PC-3 (cell line): ENCODE measurements around the gene PTPN1. TPM values are rescaled to one million over a fixed set of nuclear protein-coding genes. Genes with fewer than 3 reads are reported as not detected.

ENCODE experiments used
- ATAC-seq: fragments of 200-7000 bp; cut with Tn5 transposase; 2 replicates; pipeline ENCODE4 v1.9.1; 2020; ENCODE audit warnings: mild to moderate bottlenecking, moderate library complexity
- BruUV-seq: library from RNA; stranded (reverse); fragments of 400-500 nt; replicated peaks from 2 replicates; lab custom pipeline; 2021; lab: Mats Ljungman, UMichigan
- CTCF ChIA-PET: fragments of 300-600 bp; sonication (Branson Sonifier 250); formaldehyde crosslinking; loops from one replicate; lab custom pipeline; 2022; ENCODE audit warnings: antibody characterized with exemption; lab: Charles Lee
- POLR2A ChIA-PET: fragments of 300-600 bp; sonication (Branson Sonifier 250); formaldehyde crosslinking; loops from one replicate; lab custom pipeline; 2022; ENCODE audit warnings: antibody characterized with exemption; ENCODE audit not compliant: unreplicated experiment; lab: Charles Lee
- DNase-seq: peaks from one replicate; pipeline ENCODE4 v3.0.0-alpha.2; 2015
- H2AFZ ChIP-seq: fragments of 300-600 bp; sonication (generic); 2 replicates; pipeline ENCODE4 v1.6.0; 2016; ENCODE audit warnings: antibody characterized with exemption, low read length
- H3F3A ChIP-seq: fragments of 300-600 bp; sonication (generic); one replicate; pipeline ENCODE4 v1.6.0; 2017; ENCODE audit warnings: antibody characterized with exemption, low read length, control low read depth, mild to moderate bottlenecking; ENCODE audit not compliant: unreplicated experiment
- H3K27ac ChIP-seq: fragments of 300-600 bp; sonication (generic); 2 replicates; pipeline ENCODE4 v1.5.1; 2016; ENCODE audit warnings: mild to moderate bottlenecking, low read length
- H3K27me3 ChIP-seq: fragments of 300-600 bp; sonication (generic); 2 replicates; pipeline ENCODE4 v1.6.1; 2016; ENCODE audit warnings: low read length, mixed read lengths
- H3K36me3 ChIP-seq: fragments of 300-600 bp; sonication (generic); 2 replicates; pipeline ENCODE4 v1.6.1; 2016; ENCODE audit warnings: low read depth, mixed run types, low read length, mixed read lengths
- H3K4me1 ChIP-seq: fragments of 300-600 bp; sonication (generic); 2 replicates; pipeline ENCODE4 v1.5.1; 2016; ENCODE audit warnings: low read length; ENCODE audit not compliant: insufficient read depth
- H3K4me2 ChIP-seq: fragments of 300-600 bp; sonication (generic); 2 replicates; pipeline ENCODE4 v1.6.0; 2016; ENCODE audit warnings: low read length
- H3K4me3 ChIP-seq: fragments of 300-600 bp; sonication (generic); 2 replicates; pipeline ENCODE4 v1.5.1; 2016; ENCODE audit warnings: mild to moderate bottlenecking, low read length, mixed read lengths
- H3K79me2 ChIP-seq: fragments of 300-600 bp; sonication (generic); 2 replicates; pipeline ENCODE4 v1.6.1; 2017; ENCODE audit warnings: low read length, mixed read lengths
- H3K9ac ChIP-seq: fragments of 300-600 bp; sonication (generic); 2 replicates; pipeline ENCODE4 v1.6.0; 2016; ENCODE audit warnings: mild to moderate bottlenecking, low read length
- H3K9me2 ChIP-seq: fragments of 300-600 bp; sonication (generic); replicated peaks from 2 replicates; pipeline ENCODE4 v1.6.1; 2016; ENCODE audit warnings: mixed run types, low read length, mixed read lengths
- H3K9me3 ChIP-seq: fragments of 300-600 bp; sonication (generic); 2 replicates; pipeline ENCODE4 v1.6.1; 2016; ENCODE audit warnings: low read length, mixed read lengths
- H4K20me1 ChIP-seq: fragments of 300-600 bp; sonication (generic); 2 replicates; pipeline ENCODE4 v1.6.1; 2016; ENCODE audit warnings: low read length, mixed read lengths
- CTCF ChIP-seq: fragments of 300-600 bp; sonication (generic); conservative IDR thresholded peaks from 2 replicates; pipeline ENCODE4 v1.5.1; 2017; ENCODE audit warnings: antibody characterized with exemption, low read depth, mild to moderate bottlenecking, low read length
- EZH2 ChIP-seq: fragments of 300-600 bp; sonication (generic); IDR thresholded peaks from one replicate; pipeline ENCODE4 v1.6.1; 2017; ENCODE audit warnings: antibody characterized with exemption, mild to moderate bottlenecking, low read length; ENCODE audit not compliant: unreplicated experiment
- EZH2phosphoT487 ChIP-seq: fragments of 300-600 bp; sonication (generic); IDR thresholded peaks from 2 replicates; pipeline ENCODE4 v1.6.1; 2018; ENCODE audit warnings: mild to moderate bottlenecking, antibody characterized with exemption, low read length, borderline replicate concordance
- intact Hi-C: fragments of 100-400 bp; cut with micrococcal nuclease; formaldehyde crosslinking; loops from 2 replicates; pipeline ENCODE4 v1.9.0; 2023
- total RNA-seq: library from RNA; depleted of rRNA; stranded (reverse); fragments of >200 nt; gene quantifications from 2 replicates; pipeline ENCODE4 v1.2.3, GENCODE V29; 2014

Gene PTPN1
- total RNA-seq, 1 experiment from 2014 or later, result 47.7 TPM

DNA sequence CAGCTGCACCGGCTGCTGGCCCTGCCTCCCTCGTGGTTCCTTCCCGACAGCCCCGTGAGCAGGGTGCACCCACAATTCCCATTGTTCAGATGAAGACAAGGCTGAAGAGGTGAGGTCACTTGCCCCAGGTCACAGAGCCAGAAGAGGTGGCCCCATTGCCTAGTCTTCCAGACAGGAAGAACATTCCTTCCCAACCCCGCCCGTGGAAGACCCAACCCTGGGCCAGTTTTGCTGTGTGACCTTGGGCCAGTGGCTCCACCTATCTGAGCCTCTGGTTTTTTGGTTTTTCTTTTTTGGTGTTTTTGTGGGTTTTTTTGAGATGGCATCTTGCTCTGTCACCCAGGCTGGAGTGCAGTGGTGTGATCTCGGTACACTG lies 119.5 kb downstream of the PTPN1 start:
- no peaks in the 10 kb centered on the region for H3K9me2 ChIP-seq
- H2AFZ ChIP-seq, result no peak overlapping the region
- CTCF ChIA-PET, result interaction anchor here (0.6 kb wide), 1 partner anchor 84 kb away, joined by 4 read pairs; no protein-coding TSS in a partner anchor
- H3K36me3 ChIP-seq, result no peaks in the 10 kb centered on the region
- ATAC-seq, result no peak
- no peak overlapping the region for H3K9ac ChIP-seq
- no peaks in the 10 kb centered on the region for H3K9me3 ChIP-seq
- no peaks in the 10 kb centered on the region for H3F3A ChIP-seq
- no peaks in the 10 kb centered on the region for H3K79me2 ChIP-seq
- H3K4me3 ChIP-seq, result no peak overlapping the region
- peaks cover 6% of the 10 kb centered on the region for H3K4me1 ChIP-seq
- no peak overlapping the region for H3K27ac ChIP-seq
- H4K20me1 ChIP-seq, result no peaks in the 10 kb centered on the region
- no peak overlapping the region for H3K4me2 ChIP-seq
- no TSS peak for BruUV-seq
- intact Hi-C loops, result no loop called here
- H3K27me3 ChIP-seq, result no peaks in the 10 kb centered on the region
- no peak for DNase-seq
- no peak for TF ChIP-seq EZH2phosphoT487
- TF ChIP-seq EZH2, result no peak
- TF ChIP-seq CTCF, result no peak
- POLR2A ChIA-PET, result no interaction called here

DNA sequence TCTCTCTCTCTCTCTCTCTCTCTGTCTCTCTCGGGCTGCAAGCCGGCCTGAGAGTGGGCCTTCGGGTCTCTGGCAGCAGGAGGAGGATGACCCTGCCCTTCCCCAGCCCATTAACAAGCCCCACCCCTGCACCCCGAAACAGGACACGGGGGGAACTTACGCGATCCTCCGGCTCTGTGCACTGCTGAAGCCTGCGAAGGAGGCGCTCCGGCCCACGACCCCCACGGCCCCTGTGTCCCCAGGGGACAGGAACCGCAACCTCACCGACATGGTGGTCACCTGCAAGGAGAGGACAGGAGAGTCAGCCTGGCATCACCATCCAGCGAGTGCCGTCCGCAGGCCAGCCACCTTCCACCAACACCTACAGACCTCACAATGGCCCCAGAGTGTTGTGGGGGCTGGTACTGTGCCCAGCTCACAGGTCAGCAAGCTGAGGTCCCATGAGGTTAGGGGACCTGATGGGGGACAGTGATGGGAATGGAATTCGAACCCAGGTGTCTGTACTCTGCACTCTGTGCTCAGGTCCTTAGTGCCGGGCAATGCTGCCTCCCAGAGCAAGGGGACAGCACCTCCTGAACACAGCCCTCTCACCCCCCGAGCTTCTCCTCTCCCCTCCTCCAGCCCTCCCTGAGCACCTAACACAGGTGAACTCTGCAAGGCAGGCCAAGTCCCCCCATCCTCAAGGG lies 120.5 kb downstream of the PTPN1 start:
- Histone ChIP-seq H4K20me1 (no peaks in the 10 kb centered on the region), H3K27ac (no peak overlapping the region), H3K9me3 (no peaks in the 10 kb centered on the region), H3K79me2 (no peaks in the 10 kb centered on the region), H3K36me3 (no peaks in the 10 kb centered on the region), H3K4me1 (0 out of 2 replicates have a peak, but pooled peaks cover 4% of the 10 kb centered on the region), H3K4me2 (no peak overlapping the region), H3K9ac (no peak overlapping the region), H3K4me3 (no peak overlapping the region), H3F3A (no peaks in the 10 kb centered on the region), H2AFZ (no peak overlapping the region), H3K9me2 (no peaks in the 10 kb centered on the region), H3K27me3 (no peaks in the 10 kb centered on the region)
- no peak for ATAC-seq
- intact Hi-C loops, result no loop called here
- ChIA-PET POLR2A (no interaction called here), CTCF (no interaction called here)
- BruUV-seq, result no TSS peak
- TF ChIP-seq EZH2phosphoT487 (no peak), EZH2 (no peak), CTCF (no peak)
- DNase-seq, result no peak

DNA sequence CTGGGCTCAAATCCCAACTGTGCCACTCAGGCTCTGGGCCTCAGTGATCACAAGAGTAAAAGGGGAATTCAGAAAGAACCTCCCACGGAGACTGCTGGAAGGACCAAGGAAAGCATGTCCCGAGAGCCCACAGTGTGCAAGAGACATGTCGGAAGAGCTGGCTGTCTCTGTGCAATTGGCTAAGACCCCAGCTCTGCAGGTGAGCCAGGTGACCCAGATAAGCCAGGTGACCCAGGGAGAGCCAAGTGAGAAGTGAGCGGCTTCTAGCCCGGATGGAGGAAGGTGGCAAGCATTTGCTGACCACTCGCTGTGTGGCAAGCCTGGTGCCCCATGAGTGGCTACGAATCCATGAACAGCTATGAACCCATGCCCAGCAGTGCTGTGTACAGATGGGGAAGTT lies 122.1 kb downstream of the PTPN1 start:
- BruUV-seq, result no TSS peak
- TF ChIP-seq CTCF (no peak), EZH2phosphoT487 (no peak), EZH2 (no peak)
- DNase-seq, result no peak
- Histone ChIP-seq H3F3A (no peaks in the 10 kb centered on the region), H3K27ac (no peak overlapping the region), H3K27me3 (no peaks in the 10 kb centered on the region), H3K9me2 (no peaks in the 10 kb centered on the region), H4K20me1 (no peaks in the 10 kb centered on the region), H3K79me2 (no peaks in the 10 kb centered on the region), H3K4me2 (no peak overlapping the region), H3K36me3 (no peaks in the 10 kb centered on the region), H3K4me3 (no peak overlapping the region), H3K4me1 (0 out of 2 replicates have a peak, but pooled peaks cover 7% of the 10 kb centered on the region), H2AFZ (no peak overlapping the region), H3K9me3 (no peaks in the 10 kb centered on the region), H3K9ac (no peak overlapping the region)
- CTCF ChIA-PET, result no interaction called here
- intact Hi-C loops, result no loop called here
- ATAC-seq, result no peak
- POLR2A ChIA-PET, result no interaction called here
